Dedifferentiated amniotic fluid mesenchymal stem cell (primary cell): ENCODE results near the gene CRYGD.

Source experiments
- DNase-seq: peaks from one replicate; pipeline ENCODE4 v3.0.0-alpha.2; 2016; ENCODE audit errors: extremely low spot score

The CRYGD gene

DNA sequence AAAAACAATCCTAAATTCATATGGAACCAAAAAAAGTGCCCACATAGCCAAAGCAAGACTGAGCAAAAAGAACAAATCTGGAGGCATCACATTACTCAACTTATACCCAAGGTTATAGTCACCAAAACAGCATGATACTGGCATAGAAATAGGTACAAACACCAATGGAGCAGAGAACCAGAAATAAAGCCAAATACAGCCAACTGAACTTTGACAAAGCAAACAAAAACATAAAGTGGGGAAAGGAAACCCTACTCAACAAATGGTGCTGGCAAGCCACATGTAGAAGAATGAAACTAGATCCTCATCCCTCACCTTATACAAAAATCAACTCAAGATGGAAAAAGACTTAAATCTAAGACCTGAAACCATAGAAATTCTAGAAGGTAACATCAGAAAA lies 40.5 kb downstream of the CRYGD start:
- no peak for DNase-seq

- no peak for DNase-seq
Observed at GRCh38 chr2:208077276-208077675, 47.0 kb downstream of the CRYGD start.

- no peak for DNase-seq
Observed at GRCh38 chr2:208074610-208075356, 49.5 kb downstream of the CRYGD start.

- peak; percentile 61 for DNase-seq
Observed at GRCh38 chr2:208072250-208072892, 52.0 kb downstream of the CRYGD start.
